ENCODE results near the gene LETM1. TPM values are rescaled to one million over a fixed set of nuclear protein-coding genes. Genes with fewer than 3 reads are reported as not detected.

LETM1 gene
- total and polyA plus RNA-seq, 2 donors (not counting 3 experiments of a cell fraction or from before 2014, with no cell fraction given) = 25.6 to 62.5 TPM

GRCh38 chr4:1770245-1770644 is 85.7 kb downstream of the LETM1 start:
- Histone ChIP-seq H3K9me1 (replicated peaks; ENCODE audit: control insufficient read depth, extremely low read depth, insufficient read depth, low read length) (no peaks in the 10 kb centered on the region), H3K79me2 (ENCODE audit: control insufficient read depth, insufficient read depth, low read length) (no peaks in the 10 kb centered on the region), H3K9me3 (replicated peaks; ENCODE audit: control insufficient read depth, insufficient read depth, low read length) (no peaks in the 10 kb centered on the region), H2AFZ (ENCODE audit: low read depth, low read length) (no peak overlapping the region), H3K27me3 (ENCODE audit: control insufficient read depth in 2 of 2, insufficient read depth in 2 of 2, low read length in 2 of 2) (no peaks in the 10 kb centered on the region), H3K4me1 (ENCODE audit: control insufficient read depth, extremely low read depth, insufficient read depth, low read length) (no peaks in the 10 kb centered on the region), H3K27ac (ENCODE audit: insufficient read depth, low read depth, low read length) (no peak overlapping the region), H3K36me3 (ENCODE audit: control insufficient read depth in 2 of 2, extremely low read depth in 1 of 2, insufficient read depth in 2 of 2, low read length in 2 of 2) (no peaks in the 10 kb centered on the region), H3K4me3 (replicated peaks in 1 of 3; ENCODE audit: insufficient read depth in 1 of 3, low read depth in 1 of 3, low read length in 3 of 3) (no peak overlapping the region), H4K20me1 (replicated peaks; ENCODE audit: control insufficient read depth, extremely low read depth, insufficient read depth, low read length) (no peaks in the 10 kb centered on the region), H3K4me2 (ENCODE audit: insufficient read depth, low read length) (no peak overlapping the region), H3K9ac (replicated peaks; ENCODE audit: extremely low read depth, insufficient read depth, low read length) (no peak overlapping the region)
- intact Hi-C loops (cut with micrococcal nuclease) (no loop called here), dilution Hi-C loops (cut with MboI; ENCODE audit: extremely low pct_ligation_motif_present, low sequenced_read_pairs) (no loop called here)
- no TSS peak for BruUV-seq (replicated peaks)
- DNase-seq (ENCODE audit: low read depth, low spot score) = no peak
- TF ChIP-seq POLR2A (IDR thresholded peaks at IDR 0.05; ENCODE audit: low read depth, low read length) = no peak
- TF ChIP-seq, protein P1, sequence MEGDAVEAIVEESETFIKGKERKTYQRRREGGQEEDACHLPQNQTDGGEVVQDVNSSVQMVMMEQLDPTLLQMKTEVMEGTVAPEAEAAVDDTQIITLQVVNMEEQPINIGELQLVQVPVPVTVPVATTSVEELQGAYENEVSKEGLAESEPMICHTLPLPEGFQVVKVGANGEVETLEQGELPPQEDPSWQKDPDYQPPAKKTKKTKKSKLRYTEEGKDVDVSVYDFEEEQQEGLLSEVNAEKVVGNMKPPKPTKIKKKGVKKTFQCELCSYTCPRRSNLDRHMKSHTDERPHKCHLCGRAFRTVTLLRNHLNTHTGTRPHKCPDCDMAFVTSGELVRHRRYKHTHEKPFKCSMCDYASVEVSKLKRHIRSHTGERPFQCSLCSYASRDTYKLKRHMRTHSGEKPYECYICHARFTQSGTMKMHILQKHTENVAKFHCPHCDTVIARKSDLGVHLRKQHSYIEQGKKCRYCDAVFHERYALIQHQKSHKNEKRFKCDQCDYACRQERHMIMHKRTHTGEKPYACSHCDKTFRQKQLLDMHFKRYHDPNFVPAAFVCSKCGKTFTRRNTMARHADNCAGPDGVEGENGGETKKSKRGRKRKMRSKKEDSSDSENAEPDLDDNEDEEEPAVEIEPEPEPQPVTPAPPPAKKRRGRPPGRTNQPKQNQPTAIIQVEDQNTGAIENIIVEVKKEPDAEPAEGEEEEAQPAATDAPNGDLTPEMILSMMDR (IDR thresholded peaks at IDR 0.05; ENCODE audit: extremely low read depth in 1 of 2, insufficient read depth in 1 of 2, low read depth in 1 of 2, low read length in 2 of 2) = no peak
- no peak for TF ChIP-seq GATA2 (IDR thresholded peaks at IDR 0.05; ENCODE audit: insufficient read depth, insufficient read length, low read depth, low read length)
- TF ChIP-seq FOS (IDR thresholded peaks at IDR 0.05; ENCODE audit: borderline replicate concordance, insufficient read depth, low read length) = no peak
- TF ChIP-seq MAX (IDR thresholded peaks at IDR 0.05; ENCODE audit: insufficient read depth, insufficient read length) = no peak
- TF ChIP-seq POLR2AphosphoS5 (IDR thresholded peaks at IDR 0.05; ENCODE audit: insufficient read depth, low read depth, low read length) = no peak
- TF ChIP-seq JUN (IDR thresholded peaks at IDR 0.05; ENCODE audit: borderline replicate concordance, insufficient read depth, insufficient read length, low read depth) = no peak
- TF ChIP-seq EZH2 (IDR thresholded peaks at IDR 0.05; ENCODE audit: borderline replicate concordance, low read depth, low read length, severe bottlenecking) = no peak
- TF ChIP-seq MYC (IDR thresholded peaks at IDR 0.05; ENCODE audit: low read depth, low read length) = no peak
- FAIRE-seq = no peak
- CTCF ChIA-PET = no interaction called here
- POLR2A ChIA-PET = no interaction called here

Measured in endothelial cell of umbilical vein (primary cell).